ENCODE results near the gene ST14. TPM values are rescaled to one million over a fixed set of nuclear protein-coding genes. Genes with fewer than 3 reads are reported as not detected.

ST14 gene
- total RNA-seq, 4 donors from 2014 or later = 0.62 to 16.5 (median 1.8) TPM

- 86 to 96% methylated on average over 3 to 4 of the region's 4 CpGs for WGBS, 2 donors (ENCODE audit: low coverage in 1 of 2)
- TF ChIP-seq POLR2AphosphoS5 (IDR thresholded peaks at IDR 0.05) = no peak
- no peak for TF ChIP-seq POLR2A (IDR thresholded peaks at IDR 0.05)
- TF ChIP-seq, protein P1, sequence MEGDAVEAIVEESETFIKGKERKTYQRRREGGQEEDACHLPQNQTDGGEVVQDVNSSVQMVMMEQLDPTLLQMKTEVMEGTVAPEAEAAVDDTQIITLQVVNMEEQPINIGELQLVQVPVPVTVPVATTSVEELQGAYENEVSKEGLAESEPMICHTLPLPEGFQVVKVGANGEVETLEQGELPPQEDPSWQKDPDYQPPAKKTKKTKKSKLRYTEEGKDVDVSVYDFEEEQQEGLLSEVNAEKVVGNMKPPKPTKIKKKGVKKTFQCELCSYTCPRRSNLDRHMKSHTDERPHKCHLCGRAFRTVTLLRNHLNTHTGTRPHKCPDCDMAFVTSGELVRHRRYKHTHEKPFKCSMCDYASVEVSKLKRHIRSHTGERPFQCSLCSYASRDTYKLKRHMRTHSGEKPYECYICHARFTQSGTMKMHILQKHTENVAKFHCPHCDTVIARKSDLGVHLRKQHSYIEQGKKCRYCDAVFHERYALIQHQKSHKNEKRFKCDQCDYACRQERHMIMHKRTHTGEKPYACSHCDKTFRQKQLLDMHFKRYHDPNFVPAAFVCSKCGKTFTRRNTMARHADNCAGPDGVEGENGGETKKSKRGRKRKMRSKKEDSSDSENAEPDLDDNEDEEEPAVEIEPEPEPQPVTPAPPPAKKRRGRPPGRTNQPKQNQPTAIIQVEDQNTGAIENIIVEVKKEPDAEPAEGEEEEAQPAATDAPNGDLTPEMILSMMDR (IDR thresholded peaks at IDR 0.05) = no peak
- no peak for TF ChIP-seq EP300 (IDR thresholded peaks at IDR 0.05)
- H3K36me3 ChIP-seq = peaks cover 8 to 39% of the 10 kb centered on the region in 2 donors
Measured at GRCh38 chr11:130114726-130115125, 44.9 kb upstream of the ST14 start.

DNA sequence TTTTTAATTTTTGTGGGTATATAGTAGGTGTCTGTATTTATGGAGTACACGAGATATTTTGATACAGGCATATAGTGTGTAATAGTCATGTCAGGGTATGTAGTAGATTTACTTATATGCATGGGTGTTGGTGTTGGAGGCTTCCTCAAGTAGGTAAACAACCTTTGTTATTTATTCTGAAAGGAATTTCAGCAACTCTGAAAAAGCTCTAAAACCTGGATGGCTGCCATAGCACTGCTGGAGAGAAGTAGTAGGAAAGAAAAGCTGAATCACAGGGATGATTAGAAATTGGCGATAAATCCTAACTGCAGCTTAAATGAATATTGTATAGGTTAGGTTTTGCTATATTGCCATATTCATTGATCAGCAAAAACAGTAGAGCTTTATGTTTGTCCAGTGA is 44.4 kb upstream of the ST14 start:
- Histone ChIP-seq H3K36me3 (peaks cover 8 to 35% of the 10 kb centered on the region in 2 donors), H3K4me3 (no peak overlapping the region), H3K9me3 (no peaks in the 10 kb centered on the region), H3K27ac (no peak overlapping the region), H3K27me3 (no peaks in the 10 kb centered on the region), H3K4me1 (peaks cover 0 to 27% (median 0%) of the 10 kb centered on the region in 3 donors)
- 0 to 72% methylated on average over 1 to 2 of the region's 2 CpGs for WGBS, 2 donors (ENCODE audit: low coverage in 1 of 2)
- ATAC-seq = no peak
- TF ChIP-seq POLR2AphosphoS5 (IDR thresholded peaks at IDR 0.05) = no peak
- TF ChIP-seq POLR2A (IDR thresholded peaks at IDR 0.05) = no peak
- TF ChIP-seq, protein P1 (IDR thresholded peaks at IDR 0.05) = no peak
- no peak for TF ChIP-seq EP300 (IDR thresholded peaks at IDR 0.05)

More at GRCh38 chr11:130114726-130115125, 44.9 kb upstream of the ST14 start:
- Histone ChIP-seq H3K4me3 (no peak overlapping the region), H3K4me1 (peaks cover 0 to 27% (median 0%) of the 10 kb centered on the region in 3 donors), H3K27me3 (no peaks in the 10 kb centered on the region), H3K9me3 (no peaks in the 10 kb centered on the region), H3K27ac (no peak overlapping the region)
- no peak for ATAC-seq

DNA sequence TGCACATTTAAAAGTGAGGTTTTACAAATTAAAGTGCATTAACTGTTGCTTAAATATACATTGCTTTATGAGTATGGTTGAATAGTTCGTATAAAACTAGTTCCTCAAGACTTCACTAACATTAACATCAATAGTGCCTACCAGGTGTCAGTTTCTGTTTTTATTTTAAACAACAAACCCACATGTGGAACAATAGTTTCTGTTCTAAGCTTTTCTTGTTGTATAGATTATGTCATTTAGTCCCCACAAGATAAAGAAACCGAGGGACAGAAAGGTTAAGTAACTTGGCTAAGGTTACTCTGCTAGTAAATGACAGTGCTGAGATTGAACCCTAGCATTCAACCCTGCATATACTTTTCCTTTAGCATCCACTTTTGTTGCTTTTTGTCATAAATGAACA is 41.4 kb upstream of the ST14 start:
- WGBS, 2 donors (ENCODE audit: low coverage in 1 of 2) = 83 to 100% methylated on average over 2 of the region's 2 CpGs
- Histone ChIP-seq H3K27me3 (no peaks in the 10 kb centered on the region), H3K9me3 (no peaks in the 10 kb centered on the region), H3K36me3 (peaks cover 0 to 32% of the 10 kb centered on the region in 2 donors), H3K4me3 (no peak overlapping the region), H3K4me1 (peaks cover 0 to 43% (median 0%) of the 10 kb centered on the region in 3 donors), H3K27ac (no peak overlapping the region)
- no peak for TF ChIP-seq POLR2AphosphoS5 (IDR thresholded peaks at IDR 0.05)
- TF ChIP-seq POLR2A (IDR thresholded peaks at IDR 0.05) = no peak
- TF ChIP-seq, protein P1 (IDR thresholded peaks at IDR 0.05) = no peak
- no peak for TF ChIP-seq EP300 (IDR thresholded peaks at IDR 0.05)
- ATAC-seq = no peak

GRCh38 chr11:130118636-130119387 is 40.8 kb upstream of the ST14 start:
- no peaks in the 10 kb centered on the region for H3K9me3 ChIP-seq
- H3K4me1 ChIP-seq = peaks cover 0 to 47% (median 1%) of the 10 kb centered on the region in 3 donors
- no peak overlapping the region for H3K27ac ChIP-seq
- H3K27me3 ChIP-seq = no peaks in the 10 kb centered on the region
- 83 to 90% methylated on average over 4 to 5 of the region's 9 CpGs for WGBS, 2 donors (ENCODE audit: low coverage in 1 of 2)
- ATAC-seq = no peak
- TF ChIP-seq EP300 (IDR thresholded peaks at IDR 0.05) = no peak
- TF ChIP-seq, protein P1 (IDR thresholded peaks at IDR 0.05) = no peak
- no peak for TF ChIP-seq POLR2AphosphoS5 (IDR thresholded peaks at IDR 0.05)
- no peak for TF ChIP-seq POLR2A (IDR thresholded peaks at IDR 0.05)
- peaks cover 0 to 34% of the 10 kb centered on the region in 2 donors for H3K36me3 ChIP-seq
- no peak overlapping the region for H3K4me3 ChIP-seq

DNA sequence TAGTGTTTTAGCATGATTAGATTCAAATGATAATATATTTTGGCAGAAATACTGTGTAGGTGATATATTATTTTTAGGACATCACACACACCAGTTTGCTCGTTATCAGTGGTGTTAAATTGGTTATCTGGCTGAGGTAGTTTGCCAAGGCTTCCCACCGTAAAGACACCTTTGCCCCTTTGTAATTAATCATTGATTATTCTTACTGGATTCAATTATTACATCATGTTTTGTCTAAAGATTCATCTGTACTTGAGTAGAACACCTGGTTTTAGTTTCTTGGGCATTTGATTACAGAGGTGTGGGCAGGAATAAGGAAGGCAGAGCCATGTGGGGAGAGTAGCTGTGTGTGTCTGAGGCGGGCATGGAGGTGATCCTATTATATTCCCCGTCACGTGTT is 39.5 kb upstream of the ST14 start:
- H3K4me1 ChIP-seq = peaks cover 0 to 52% (median 13%) of the 10 kb centered on the region in 3 donors

More for the DNA sequence above, 39.5 kb upstream of the ST14 start:
- no peak for ATAC-seq
- Histone ChIP-seq H3K36me3 (peaks cover 0 to 45% of the 10 kb centered on the region in 2 donors), H3K27me3 (no peaks in the 10 kb centered on the region), H3K4me3 (no peak overlapping the region), H3K27ac (no peak overlapping the region), H3K9me3 (no peaks in the 10 kb centered on the region)
- TF ChIP-seq, protein P1 (IDR thresholded peaks at IDR 0.05) = no peak
- TF ChIP-seq POLR2AphosphoS5 (IDR thresholded peaks at IDR 0.05) = no peak
- no peak for TF ChIP-seq EP300 (IDR thresholded peaks at IDR 0.05)
- no peak for TF ChIP-seq POLR2A (IDR thresholded peaks at IDR 0.05)
- 69 to 80% methylated on average over 3 to 5 of the region's 5 CpGs for WGBS, 2 donors (ENCODE audit: low coverage in 1 of 2)
